PC-3 (cell line): ENCODE data around the gene SLIT1. TPM values are rescaled to one million over a fixed set of nuclear protein-coding genes. Genes with fewer than 3 reads are reported as not detected.

Source experiments
- ATAC-seq: fragments of 200-7000 bp; cut with Tn5 transposase; 2 replicates; pipeline ENCODE4 v1.9.1; 2020; ENCODE audit warnings: mild to moderate bottlenecking, moderate library complexity
- BruUV-seq: library from RNA; stranded (reverse); fragments of 400-500 nt; replicated peaks from 2 replicates; lab custom pipeline; 2021; lab: Mats Ljungman, UMichigan
- CTCF ChIA-PET: fragments of 300-600 bp; sonication (Branson Sonifier 250); formaldehyde crosslinking; loops from one replicate; lab custom pipeline; 2022; ENCODE audit warnings: antibody characterized with exemption; lab: Charles Lee
- POLR2A ChIA-PET: fragments of 300-600 bp; sonication (Branson Sonifier 250); formaldehyde crosslinking; loops from one replicate; lab custom pipeline; 2022; ENCODE audit warnings: antibody characterized with exemption; ENCODE audit not compliant: unreplicated experiment; lab: Charles Lee
- DNase-seq: peaks from one replicate; pipeline ENCODE4 v3.0.0-alpha.2; 2015
- H2AFZ ChIP-seq: fragments of 300-600 bp; sonication (generic); 2 replicates; pipeline ENCODE4 v1.6.0; 2016; ENCODE audit warnings: antibody characterized with exemption, low read length
- H3F3A ChIP-seq: fragments of 300-600 bp; sonication (generic); one replicate; pipeline ENCODE4 v1.6.0; 2017; ENCODE audit warnings: antibody characterized with exemption, low read length, control low read depth, mild to moderate bottlenecking; ENCODE audit not compliant: unreplicated experiment
- H3K27ac ChIP-seq: fragments of 300-600 bp; sonication (generic); 2 replicates; pipeline ENCODE4 v1.5.1; 2016; ENCODE audit warnings: mild to moderate bottlenecking, low read length
- H3K27me3 ChIP-seq: fragments of 300-600 bp; sonication (generic); 2 replicates; pipeline ENCODE4 v1.6.1; 2016; ENCODE audit warnings: low read length, mixed read lengths
- H3K36me3 ChIP-seq: fragments of 300-600 bp; sonication (generic); 2 replicates; pipeline ENCODE4 v1.6.1; 2016; ENCODE audit warnings: low read depth, mixed run types, low read length, mixed read lengths
- H3K4me1 ChIP-seq: fragments of 300-600 bp; sonication (generic); 2 replicates; pipeline ENCODE4 v1.5.1; 2016; ENCODE audit warnings: low read length; ENCODE audit not compliant: insufficient read depth
- H3K4me2 ChIP-seq: fragments of 300-600 bp; sonication (generic); 2 replicates; pipeline ENCODE4 v1.6.0; 2016; ENCODE audit warnings: low read length
- H3K4me3 ChIP-seq: fragments of 300-600 bp; sonication (generic); 2 replicates; pipeline ENCODE4 v1.5.1; 2016; ENCODE audit warnings: mild to moderate bottlenecking, low read length, mixed read lengths
- H3K79me2 ChIP-seq: fragments of 300-600 bp; sonication (generic); 2 replicates; pipeline ENCODE4 v1.6.1; 2017; ENCODE audit warnings: low read length, mixed read lengths
- H3K9ac ChIP-seq: fragments of 300-600 bp; sonication (generic); 2 replicates; pipeline ENCODE4 v1.6.0; 2016; ENCODE audit warnings: mild to moderate bottlenecking, low read length
- H3K9me2 ChIP-seq: fragments of 300-600 bp; sonication (generic); replicated peaks from 2 replicates; pipeline ENCODE4 v1.6.1; 2016; ENCODE audit warnings: mixed run types, low read length, mixed read lengths
- H3K9me3 ChIP-seq: fragments of 300-600 bp; sonication (generic); 2 replicates; pipeline ENCODE4 v1.6.1; 2016; ENCODE audit warnings: low read length, mixed read lengths
- H4K20me1 ChIP-seq: fragments of 300-600 bp; sonication (generic); 2 replicates; pipeline ENCODE4 v1.6.1; 2016; ENCODE audit warnings: low read length, mixed read lengths
- CTCF ChIP-seq: fragments of 300-600 bp; sonication (generic); conservative IDR thresholded peaks from 2 replicates; pipeline ENCODE4 v1.5.1; 2017; ENCODE audit warnings: antibody characterized with exemption, low read depth, mild to moderate bottlenecking, low read length
- EZH2 ChIP-seq: fragments of 300-600 bp; sonication (generic); IDR thresholded peaks from one replicate; pipeline ENCODE4 v1.6.1; 2017; ENCODE audit warnings: antibody characterized with exemption, mild to moderate bottlenecking, low read length; ENCODE audit not compliant: unreplicated experiment
- EZH2phosphoT487 ChIP-seq: fragments of 300-600 bp; sonication (generic); IDR thresholded peaks from 2 replicates; pipeline ENCODE4 v1.6.1; 2018; ENCODE audit warnings: mild to moderate bottlenecking, antibody characterized with exemption, low read length, borderline replicate concordance
- intact Hi-C: fragments of 100-400 bp; cut with micrococcal nuclease; formaldehyde crosslinking; loops from 2 replicates; pipeline ENCODE4 v1.9.0; 2023
- total RNA-seq: library from RNA; depleted of rRNA; stranded (reverse); fragments of >200 nt; gene quantifications from 2 replicates; pipeline ENCODE4 v1.2.3, GENCODE V29; 2014

The SLIT1 gene
- total RNA-seq, 1 experiment from 2014 or later, result not detected

- Histone ChIP-seq H3K27ac (no peak overlapping the region), H3K4me3 (no peak overlapping the region), H4K20me1 (no peaks in the 10 kb centered on the region), H3K36me3 (no peaks in the 10 kb centered on the region), H3K9me2 (no peaks in the 10 kb centered on the region), H3K4me1 (no peaks in the 10 kb centered on the region), H3K4me2 (no peak overlapping the region), H3K79me2 (no peaks in the 10 kb centered on the region), H2AFZ (no peak overlapping the region), H3K27me3 (peaks cover 69% of the 10 kb centered on the region), H3K9ac (no peak overlapping the region), H3K9me3 (no peaks in the 10 kb centered on the region), H3F3A (no peaks in the 10 kb centered on the region)
- ChIA-PET POLR2A (no interaction called here), CTCF (no interaction called here)
- ATAC-seq (no peak), DNase-seq (no peak)
- intact Hi-C loops, result no loop called here
- BruUV-seq, result no TSS peak
- TF ChIP-seq CTCF (no peak), EZH2phosphoT487 (no peak), EZH2 (no peak)
Measured at GRCh38 chr10:97099089-97099488, 86.7 kb downstream of the SLIT1 start.

GRCh38 chr10:97097084-97097433, 88.7 kb downstream of the SLIT1 start:
- no peaks in the 10 kb centered on the region for H3K79me2 ChIP-seq
- POLR2A ChIA-PET, result no interaction called here
- H3K27ac ChIP-seq, result no peak overlapping the region
- intact Hi-C loops, result no loop called here
- peaks cover 67% of the 10 kb centered on the region for H3K27me3 ChIP-seq
- no peak overlapping the region for H3K9ac ChIP-seq
- DNase-seq (no peak), ATAC-seq (no peak)
- H3F3A ChIP-seq, result no peaks in the 10 kb centered on the region
- H3K9me3 ChIP-seq, result no peaks in the 10 kb centered on the region
- no TSS peak for BruUV-seq
- H2AFZ ChIP-seq, result no peak overlapping the region
- CTCF ChIA-PET, result no interaction called here
- no peaks in the 10 kb centered on the region for H3K4me1 ChIP-seq
- H3K4me3 ChIP-seq, result no peak overlapping the region
- H3K36me3 ChIP-seq, result no peaks in the 10 kb centered on the region
- no peaks in the 10 kb centered on the region for H3K9me2 ChIP-seq
- TF ChIP-seq EZH2 (no peak), EZH2phosphoT487 (no peak), CTCF (no peak)
- no peaks in the 10 kb centered on the region for H4K20me1 ChIP-seq
- no peak overlapping the region for H3K4me2 ChIP-seq

- Histone ChIP-seq H4K20me1 (no peaks in the 10 kb centered on the region), H3K9me3 (no peaks in the 10 kb centered on the region), H3K79me2 (no peaks in the 10 kb centered on the region), H3K4me1 (no peaks in the 10 kb centered on the region), H3K4me2 (no peak overlapping the region), H3K4me3 (no peak overlapping the region), H3K27me3 (peaks cover 73% of the 10 kb centered on the region), H3K27ac (no peak overlapping the region), H3K36me3 (no peaks in the 10 kb centered on the region), H3K9ac (no peak overlapping the region), H3K9me2 (no peaks in the 10 kb centered on the region), H2AFZ (no peak overlapping the region), H3F3A (no peaks in the 10 kb centered on the region)
- ATAC-seq, result no peak
- TF ChIP-seq EZH2 (no peak), CTCF (no peak), EZH2phosphoT487 (no peak)
- no peak for DNase-seq
- BruUV-seq, result no TSS peak
- intact Hi-C loops, result no loop called here
- POLR2A ChIA-PET, result no interaction called here
- CTCF ChIA-PET, result no interaction called here
Measured at GRCh38 chr10:97096261-97097083, 89.3 kb downstream of the SLIT1 start.
